ENCODE data around the gene GABRR1. TPM values are rescaled to one million over a fixed set of nuclear protein-coding genes. Genes with fewer than 3 reads are reported as not detected.

GABRR1 gene
- total RNA-seq, 1 donor from 2014 or later: not detected

GRCh38 chr6:89204096-89204495 lies 13.1 kb downstream of the GABRR1 start:
- H3K27me3 ChIP-seq (ENCODE audit: control insufficient read depth, insufficient read depth, low read length): no peaks in the 10 kb centered on the region
- H3K4me3 ChIP-seq (ENCODE audit: low read depth, low read length): no peak overlapping the region
- DNase-seq (ENCODE audit: low read depth): no peak
- TF ChIP-seq CTCF (IDR thresholded peaks at IDR 0.05; ENCODE audit: insufficient read depth, low read length, poor library complexity, severe bottlenecking): no peak
- no peaks in the 10 kb centered on the region for H3K36me3 ChIP-seq (ENCODE audit: control insufficient read depth, insufficient read depth, low read length)

- Histone ChIP-seq H3K36me3 (ENCODE audit: control insufficient read depth, insufficient read depth, low read length) (no peaks in the 10 kb centered on the region), H3K4me3 (ENCODE audit: low read depth, low read length) (no peak overlapping the region), H3K27me3 (ENCODE audit: control insufficient read depth, insufficient read depth, low read length) (no peaks in the 10 kb centered on the region)
- DNase-seq (ENCODE audit: low read depth): no peak
- no peak for TF ChIP-seq CTCF (IDR thresholded peaks at IDR 0.05; ENCODE audit: insufficient read depth, low read length, poor library complexity, severe bottlenecking)
These were observed 16.4 kb downstream of the GABRR1 start for GRCh38 chr6:89200706-89201215.

GRCh38 chr6:89199579-89199978 lies 17.6 kb downstream of the GABRR1 start:
- Histone ChIP-seq H3K4me3 (ENCODE audit: low read depth, low read length) (no peak overlapping the region), H3K27me3 (ENCODE audit: control insufficient read depth, insufficient read depth, low read length) (no peaks in the 10 kb centered on the region), H3K36me3 (ENCODE audit: control insufficient read depth, insufficient read depth, low read length) (no peaks in the 10 kb centered on the region)
- TF ChIP-seq CTCF (IDR thresholded peaks at IDR 0.05; ENCODE audit: insufficient read depth, low read length, poor library complexity, severe bottlenecking): no peak
- DNase-seq (ENCODE audit: low read depth): no peak

GRCh38 chr6:89198235-89198634 lies 18.9 kb downstream of the GABRR1 start:
- no peak for DNase-seq (ENCODE audit: low read depth)
- Histone ChIP-seq H3K4me3 (ENCODE audit: low read depth, low read length) (no peak overlapping the region), H3K36me3 (ENCODE audit: control insufficient read depth, insufficient read depth, low read length) (no peaks in the 10 kb centered on the region), H3K27me3 (ENCODE audit: control insufficient read depth, insufficient read depth, low read length) (no peaks in the 10 kb centered on the region)
- no peak for TF ChIP-seq CTCF (IDR thresholded peaks at IDR 0.05; ENCODE audit: insufficient read depth, low read length, poor library complexity, severe bottlenecking)

- H3K4me3 ChIP-seq (ENCODE audit: low read depth, low read length): no peak overlapping the region
- H3K36me3 ChIP-seq (ENCODE audit: control insufficient read depth, insufficient read depth, low read length): no peaks in the 10 kb centered on the region
- H3K27me3 ChIP-seq (ENCODE audit: control insufficient read depth, insufficient read depth, low read length): no peaks in the 10 kb centered on the region
- DNase-seq (ENCODE audit: low read depth): no peak
- no peak for TF ChIP-seq CTCF (IDR thresholded peaks at IDR 0.05; ENCODE audit: insufficient read depth, low read length, poor library complexity, severe bottlenecking)
These were observed 20.0 kb downstream of the GABRR1 start for GRCh38 chr6:89197141-89197540.

- TF ChIP-seq CTCF (IDR thresholded peaks at IDR 0.05; ENCODE audit: insufficient read depth, low read length, poor library complexity, severe bottlenecking): no peak
- Histone ChIP-seq H3K4me3 (ENCODE audit: low read depth, low read length) (no peak overlapping the region), H3K36me3 (ENCODE audit: control insufficient read depth, insufficient read depth, low read length) (no peaks in the 10 kb centered on the region), H3K27me3 (ENCODE audit: control insufficient read depth, insufficient read depth, low read length) (no peaks in the 10 kb centered on the region)
- no peak for DNase-seq (ENCODE audit: low read depth)
These were observed 22.6 kb downstream of the GABRR1 start for GRCh38 chr6:89194559-89194958.
